HG03066 (cell line): ENCODE data around the gene CUX1.

Experiments used
- ATAC-seq: cut with Tn5 transposase; IDR thresholded peaks from one replicate; pipeline ENCODE4 v1.9.1; 2021; ENCODE audit warnings: low read depth; ENCODE audit not compliant: unreplicated experiment

The CUX1 gene

GRCh38 chr7:102079140-102080018 lies 262.0 kb downstream of the CUX1 start:
- ATAC-seq, result no peak

- ATAC-seq, result no peak
These were observed 262.6 kb downstream of the CUX1 start for GRCh38 chr7:102080019-102080433.

- no peak for ATAC-seq
These were observed 263.2 kb downstream of the CUX1 start for GRCh38 chr7:102080434-102081243.

DNA sequence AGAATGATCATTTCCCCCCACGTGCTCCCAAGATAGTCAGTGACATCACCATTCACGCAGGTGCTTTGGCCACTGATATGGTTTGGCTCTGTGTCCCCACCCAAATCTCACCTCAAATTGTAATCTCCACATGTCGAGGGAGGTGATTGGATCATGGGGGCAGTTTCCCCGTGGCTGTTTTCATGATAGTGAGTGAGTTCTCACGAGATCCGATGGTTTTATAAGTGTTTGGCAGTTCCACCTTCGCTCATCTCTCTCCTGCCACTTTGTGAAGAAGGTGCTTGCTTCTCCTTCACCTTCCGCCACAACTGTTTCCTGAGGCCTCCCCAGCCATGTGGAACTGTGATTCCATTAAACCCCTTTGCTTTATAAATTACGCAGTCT lies 263.8 kb downstream of the CUX1 start:
- no peak for ATAC-seq

DNA sequence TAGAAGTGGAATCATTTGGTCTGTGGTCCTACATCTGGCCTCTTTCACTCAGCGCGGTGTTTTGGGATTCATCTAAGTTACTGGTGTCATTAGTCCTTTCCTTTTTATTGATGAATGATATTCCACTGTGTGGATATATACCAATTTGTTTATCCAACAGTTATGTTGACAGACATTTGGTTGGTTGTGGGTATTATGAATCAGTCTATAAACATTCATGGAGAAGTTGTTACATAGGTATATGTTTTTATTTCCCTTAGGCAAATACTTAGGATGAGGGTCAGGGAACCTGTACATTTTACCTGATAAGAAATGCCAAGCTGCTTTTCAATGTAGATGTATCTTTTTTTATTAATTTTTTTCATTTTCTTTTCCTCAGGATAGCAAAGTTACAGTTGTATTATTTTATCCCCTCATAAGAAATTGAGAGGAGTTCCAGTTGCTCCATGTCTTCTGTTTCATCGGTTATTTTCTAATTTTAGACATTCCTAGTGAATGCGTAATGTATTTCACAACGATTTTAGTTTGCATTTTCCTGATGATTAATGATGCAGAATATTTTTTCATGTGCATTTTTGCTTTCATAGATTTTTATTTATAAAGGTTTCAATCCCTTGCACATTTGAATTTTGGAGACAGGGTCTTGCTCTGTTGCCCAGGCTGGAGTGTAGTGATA lies 265.4 kb downstream of the CUX1 start:
- ATAC-seq, result no peak

GRCh38 chr7:102085218-102085772 lies 267.9 kb downstream of the CUX1 start:
- ATAC-seq, result no peak

- no peak for ATAC-seq
These were observed 272.0 kb downstream of the CUX1 start for GRCh38 chr7:102089175-102090098.

DNA sequence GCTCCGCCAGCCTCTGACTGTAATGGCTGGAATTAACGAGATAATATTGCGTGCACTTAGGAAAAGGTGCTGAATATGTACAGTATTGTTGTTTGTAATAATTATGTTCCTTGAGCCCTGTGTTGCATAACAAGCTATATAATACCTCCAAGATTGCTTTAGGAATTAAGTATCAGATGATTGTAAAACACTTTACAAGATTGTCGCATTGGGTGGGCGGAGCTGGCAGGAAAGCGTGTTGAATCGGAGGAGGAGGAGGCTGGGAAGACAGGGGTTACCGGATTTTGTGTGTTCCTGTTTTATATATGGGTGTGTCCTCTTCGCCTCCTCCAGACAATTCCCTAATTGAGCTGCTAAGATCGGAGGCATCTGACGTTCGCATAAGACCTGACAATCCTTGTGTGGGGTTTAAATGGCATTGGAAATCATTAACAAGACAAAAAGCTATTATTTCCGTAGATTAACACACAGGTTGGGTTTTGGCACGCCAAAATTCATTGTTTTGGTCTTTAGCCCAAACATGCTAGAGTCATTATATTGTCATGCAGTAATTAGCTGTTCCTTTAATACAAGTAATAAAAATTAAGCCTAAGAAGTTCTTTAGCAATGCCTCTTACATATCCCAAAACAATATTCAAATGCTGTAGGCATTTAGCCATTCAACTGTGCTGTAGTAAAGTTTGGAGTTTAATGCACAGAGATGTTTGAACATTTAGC lies 276.3 kb downstream of the CUX1 start:
- no peak for ATAC-seq

- no peak for ATAC-seq
These were observed 276.9 kb downstream of the CUX1 start for GRCh38 chr7:102094316-102094650.

DNA sequence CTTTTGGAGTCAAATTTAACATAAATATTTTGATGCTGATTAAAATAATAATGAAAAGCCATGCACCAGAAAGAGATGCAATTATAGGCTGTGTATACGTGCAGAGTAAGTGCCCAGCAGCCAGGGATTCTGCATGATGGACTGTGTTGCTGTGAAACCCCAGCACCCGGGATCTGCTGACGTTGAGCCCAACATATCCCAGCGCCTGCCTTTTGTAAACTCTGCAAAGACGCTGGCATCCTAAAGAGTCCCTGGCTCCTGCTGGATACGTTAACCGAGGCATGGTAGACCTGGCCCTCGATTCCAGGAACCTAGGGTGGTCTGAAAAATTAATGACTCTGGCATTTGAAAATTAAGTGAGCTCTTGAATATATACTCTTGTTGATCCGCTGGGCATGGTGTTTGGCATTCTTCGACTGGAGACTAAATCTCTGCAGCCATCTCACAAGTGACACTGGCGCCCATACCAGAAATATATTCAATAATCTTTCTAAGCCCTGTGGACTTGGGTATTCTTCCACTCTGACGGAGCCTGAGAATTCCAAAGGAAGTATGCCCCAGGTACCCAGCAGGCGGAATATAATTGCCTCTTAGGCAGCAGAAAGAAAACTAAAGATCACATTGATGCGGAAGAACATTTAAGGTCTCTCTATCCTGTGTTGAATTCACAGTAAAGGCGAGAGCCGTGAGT lies 278.0 kb downstream of the CUX1 start:
- no peak for ATAC-seq

- no peak for ATAC-seq
These were observed 278.5 kb downstream of the CUX1 start for GRCh38 chr7:102096012-102096332.

DNA sequence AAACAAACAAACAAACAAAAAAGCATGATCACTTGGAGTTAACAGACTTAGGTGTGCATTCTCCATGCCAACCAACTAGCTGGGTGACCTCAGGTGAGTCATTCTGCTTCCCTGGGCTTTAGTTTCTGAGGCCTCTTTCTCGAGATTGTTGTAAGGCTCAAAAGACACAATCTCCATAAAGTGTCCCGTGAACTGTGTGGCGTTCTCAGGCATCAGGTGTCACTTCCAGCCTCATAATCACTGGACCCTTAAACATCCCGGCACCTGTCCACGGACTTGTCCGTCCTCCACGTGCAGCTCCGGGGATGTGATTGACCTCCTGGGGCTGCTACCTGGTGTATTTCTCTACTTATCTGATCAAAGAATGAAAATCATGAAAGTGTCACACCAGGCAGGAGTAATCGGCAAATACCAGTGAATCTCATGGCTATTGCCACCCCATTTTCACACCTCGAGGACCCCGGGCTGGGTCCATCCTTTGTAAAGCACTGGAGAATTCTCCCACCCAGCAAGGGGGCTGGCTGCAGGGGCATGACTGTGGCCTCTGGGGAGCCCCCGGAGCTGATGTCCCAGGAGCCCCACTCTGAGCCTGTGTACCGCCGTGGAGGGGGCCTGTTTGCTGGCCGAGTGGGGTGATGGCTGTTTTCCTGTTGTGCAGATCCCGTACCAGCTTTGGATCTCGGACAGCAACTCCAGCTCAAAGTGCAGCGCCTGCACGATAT lies 279.4 kb downstream of the CUX1 start:
- ATAC-seq, result no peak

DNA sequence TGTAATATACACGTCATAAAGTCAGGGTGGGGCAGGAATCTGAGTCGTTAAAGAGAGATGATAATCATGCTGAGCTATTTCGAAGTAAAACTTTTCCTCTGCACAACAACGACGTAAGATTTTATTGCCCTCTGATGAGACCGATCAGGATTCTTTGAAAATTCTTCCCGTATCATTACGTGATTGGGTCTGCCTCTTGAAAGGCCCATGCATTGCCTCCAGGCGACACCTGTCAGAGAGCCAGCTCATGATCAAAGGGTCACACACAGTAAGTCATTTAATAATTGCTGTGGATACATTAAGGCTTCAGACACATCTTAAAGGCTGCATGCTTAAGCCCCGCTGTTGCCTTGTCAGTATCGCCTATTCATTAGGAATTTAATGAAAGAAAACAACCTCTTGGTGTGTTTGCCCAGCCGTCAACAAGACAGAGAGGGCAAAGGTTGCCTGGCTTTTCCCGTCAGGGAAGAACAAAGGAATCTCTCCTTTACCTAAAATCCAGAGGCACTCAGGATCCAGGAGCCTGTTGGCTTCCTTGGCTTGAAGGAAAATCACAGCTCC lies 280.3 kb downstream of the CUX1 start:
- ATAC-seq, result no peak

DNA sequence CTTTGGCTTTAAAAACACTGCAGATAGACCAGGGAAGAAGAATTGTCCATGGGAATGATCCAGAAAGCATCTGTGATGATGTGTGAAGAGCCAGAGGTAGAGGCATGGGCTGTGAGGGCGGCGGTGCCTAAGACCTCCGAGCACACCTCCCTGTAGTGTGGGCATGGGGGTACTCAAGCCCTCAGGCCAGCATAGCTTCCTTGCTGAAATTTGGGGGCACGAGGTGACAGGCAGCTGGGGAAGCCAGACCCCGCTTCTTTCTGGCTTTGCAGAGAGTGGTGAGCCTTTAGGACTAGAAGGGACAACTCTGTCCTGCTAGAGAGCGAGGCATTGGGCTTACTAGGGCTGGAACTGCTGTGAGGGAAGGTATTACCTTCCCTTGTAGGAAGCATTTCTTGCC lies 281.6 kb downstream of the CUX1 start:
- ATAC-seq, result no peak

DNA sequence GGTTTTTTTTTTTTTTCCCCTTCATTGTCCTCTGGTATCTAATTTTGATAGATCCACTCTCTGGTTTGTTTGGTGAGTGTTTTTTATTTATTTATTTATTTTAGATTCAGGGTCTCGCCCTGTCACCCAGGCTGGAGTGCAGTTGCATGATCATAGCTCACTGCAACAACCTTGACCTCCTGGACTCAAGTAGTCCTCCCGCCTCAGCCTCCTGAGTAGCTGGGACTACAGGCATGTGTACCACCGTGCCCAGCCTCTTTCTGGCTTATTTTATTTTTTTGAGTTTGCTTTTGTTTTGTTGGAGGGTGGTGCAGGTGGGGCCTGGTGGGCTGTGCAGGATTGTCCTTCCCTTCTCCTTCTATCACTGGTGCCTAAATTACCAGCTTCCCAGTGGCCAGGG lies 282.0 kb downstream of the CUX1 start:
- no peak for ATAC-seq

GRCh38 chr7:102101111-102101551 lies 283.7 kb downstream of the CUX1 start:
- no peak for ATAC-seq

- no peak for ATAC-seq
These were observed 284.5 kb downstream of the CUX1 start for GRCh38 chr7:102101926-102102325.

DNA sequence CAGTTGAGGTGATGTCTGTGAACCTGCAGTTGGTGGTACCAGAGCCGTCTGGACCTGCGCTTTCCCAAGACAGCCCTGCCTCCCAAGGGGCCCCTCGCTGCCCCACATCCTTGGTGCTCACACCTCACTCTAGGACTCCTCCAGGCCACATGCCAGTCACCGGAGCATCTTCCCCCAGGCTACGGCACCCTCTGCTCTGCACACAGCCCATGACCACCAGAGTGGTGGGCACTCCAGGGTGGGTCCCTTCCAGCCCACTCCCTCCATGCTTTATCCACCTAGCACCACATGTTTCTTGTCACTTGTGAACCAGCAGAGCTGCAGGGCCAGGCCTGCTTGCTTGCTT lies 285.6 kb downstream of the CUX1 start:
- no peak for ATAC-seq
